Effector memory CD8-positive, alpha-beta T cell (primary cell): ENCODE results near the gene PACSIN2.
"Not testable (repeated sequence)": the region's sequence is repeated elsewhere in the genome, so short reads cannot be mapped to it uniquely, and the experiment has no call there.

ENCODE experiments used
- ATAC-seq: fragments of 150-1000 bp; cut with Tn5 transposase; replicated peaks from 2 replicates; pipeline ENCODE4 v1.10.0; 2021; ENCODE audit warnings: mild to moderate bottlenecking, moderate library complexity
- DNase-seq, 3 experiments: peaks; one replicate each; pipeline ENCODE4 v3.0.0; 2021
- H3K27ac Mint-ChIP-seq, 2 donors: one replicate each; pipeline ENCODE4 v1.8.0; 2022; ENCODE audit warnings: mild to moderate bottlenecking in 2 of 2, mixed read lengths in 2 of 2, moderate library complexity in 2 of 2
- H3K27me3 Mint-ChIP-seq, 2 donors: one replicate each; pipeline ENCODE4 v1.8.0; 2022; ENCODE audit warnings: mixed read lengths in 2 of 2
- H3K36me3 Mint-ChIP-seq: one replicate; pipeline ENCODE4 v1.8.0; 2022; ENCODE audit warnings: mild to moderate bottlenecking, moderate library complexity, mixed read lengths; ENCODE audit not compliant: insufficient read depth
- H3K4me1 Mint-ChIP-seq, 2 donors: one replicate each; pipeline ENCODE4 v1.8.0; 2022; ENCODE audit warnings: low read depth in 2 of 2, mixed read lengths in 2 of 2
- H3K4me3 Mint-ChIP-seq, 2 donors: one replicate each; pipeline ENCODE4 v1.8.0; 2022; ENCODE audit warnings: mild to moderate bottlenecking in 2 of 2, mixed read lengths in 2 of 2, moderate library complexity in 2 of 2
- H3K9me3 Mint-ChIP-seq, 2 donors: one replicate each; pipeline ENCODE4 v1.8.0; 2022; ENCODE audit warnings: mixed read lengths in 2 of 2

The PACSIN2 gene

DNA sequence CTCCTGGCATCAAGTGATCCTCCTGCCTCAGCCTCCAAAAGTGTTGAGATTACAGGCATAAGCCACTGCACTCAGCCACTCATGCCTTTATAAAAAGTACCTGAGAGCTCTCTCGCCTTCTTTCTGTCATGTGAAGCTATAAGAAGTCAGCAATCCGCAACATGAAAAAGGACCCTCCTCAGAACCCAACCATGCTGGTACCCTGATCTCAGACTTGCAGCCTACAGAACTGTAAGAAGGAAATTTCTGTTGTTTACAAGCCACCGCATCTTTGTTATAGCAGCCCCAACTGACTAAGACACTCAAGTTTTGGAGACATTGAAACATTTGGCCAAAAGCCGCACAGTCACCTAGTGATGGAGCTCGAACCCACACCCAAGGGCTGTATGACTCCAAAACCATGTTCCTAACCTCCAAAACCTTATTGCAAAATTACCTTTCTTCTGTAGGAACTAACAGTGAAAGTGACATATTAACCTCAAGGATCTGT, 8.9 kb downstream of the PACSIN2 start:
- peaks cover 9% of the 10 kb centered on the region for H3K36me3 Mint-ChIP-seq
- ATAC-seq, result no peak
- no peak for DNase-seq
- H3K4me1 Mint-ChIP-seq, result peaks cover 51 to 58% of the 10 kb centered on the region in 2 donors
- H3K4me3 Mint-ChIP-seq, result no peak overlapping the region
- H3K9me3 Mint-ChIP-seq, result no peaks in the 10 kb centered on the region
- no peaks in the 10 kb centered on the region for H3K27me3 Mint-ChIP-seq
- H3K27ac Mint-ChIP-seq, result no peak overlapping the region

- H3K27me3 Mint-ChIP-seq, result no peaks in the 10 kb centered on the region
- H3K4me3 Mint-ChIP-seq, result no peak overlapping the region
Observed at GRCh38 chr22:43005106-43005505, 9.8 kb downstream of the PACSIN2 start.

GRCh38 chr22:43004362-43005035, 10.4 kb downstream of the PACSIN2 start:
- peak; percentile 58 for ATAC-seq
- no peak for DNase-seq
- Mint-ChIP-seq H3K4me3 (peak overlapping the region in 1 of 2 donors; percentile 23), H3K27ac (peak overlapping the region in 1 of 2 donors; percentile 2), H3K9me3 (no peaks in the 10 kb centered on the region), H3K36me3 (peaks cover 9% of the 10 kb centered on the region), H3K27me3 (no peaks in the 10 kb centered on the region), H3K4me1 (peaks cover 54 to 64% of the 10 kb centered on the region in 2 donors)

More at GRCh38 chr22:43005106-43005505, 9.8 kb downstream of the PACSIN2 start:
- DNase-seq, result no peak
- peaks cover 9% of the 10 kb centered on the region for H3K36me3 Mint-ChIP-seq
- peaks cover 54 to 64% of the 10 kb centered on the region in 2 donors for H3K4me1 Mint-ChIP-seq
- ATAC-seq, result no peak
- peak overlapping the region in 1 of 2 donors; percentile 21 for H3K27ac Mint-ChIP-seq
- no peaks in the 10 kb centered on the region for H3K9me3 Mint-ChIP-seq

DNA sequence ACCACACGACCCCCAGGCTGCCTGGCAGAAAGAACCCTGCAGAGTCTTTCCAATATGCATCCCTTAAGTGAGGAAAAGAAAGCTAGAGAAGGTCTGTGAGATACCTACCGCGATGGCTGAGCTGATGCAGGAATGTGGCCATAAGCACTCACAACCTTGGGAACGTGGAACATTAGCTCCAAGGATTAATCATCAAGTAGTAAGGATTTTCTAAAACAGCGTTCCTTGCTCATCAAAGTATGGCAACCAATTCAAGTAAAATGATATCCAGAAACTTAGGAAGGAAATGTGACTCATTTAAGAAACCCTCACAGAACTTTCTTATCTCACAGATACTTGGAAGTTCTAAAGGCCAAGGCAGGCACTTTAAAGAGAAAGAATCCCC, 12.8 kb downstream of the PACSIN2 start:
- Mint-ChIP-seq H3K27ac (peak overlapping the region; percentile 84 to 90), H3K9me3 (no peaks in the 10 kb centered on the region), H3K27me3 (no peaks in the 10 kb centered on the region), H3K36me3 (peaks cover 14% of the 10 kb centered on the region), H3K4me3 (peak overlapping the region in 1 of 2 donors; percentile 29), H3K4me1 (peaks cover 57 to 75% of the 10 kb centered on the region in 2 donors)
- ATAC-seq (no peak), DNase-seq (no peak)

DNA sequence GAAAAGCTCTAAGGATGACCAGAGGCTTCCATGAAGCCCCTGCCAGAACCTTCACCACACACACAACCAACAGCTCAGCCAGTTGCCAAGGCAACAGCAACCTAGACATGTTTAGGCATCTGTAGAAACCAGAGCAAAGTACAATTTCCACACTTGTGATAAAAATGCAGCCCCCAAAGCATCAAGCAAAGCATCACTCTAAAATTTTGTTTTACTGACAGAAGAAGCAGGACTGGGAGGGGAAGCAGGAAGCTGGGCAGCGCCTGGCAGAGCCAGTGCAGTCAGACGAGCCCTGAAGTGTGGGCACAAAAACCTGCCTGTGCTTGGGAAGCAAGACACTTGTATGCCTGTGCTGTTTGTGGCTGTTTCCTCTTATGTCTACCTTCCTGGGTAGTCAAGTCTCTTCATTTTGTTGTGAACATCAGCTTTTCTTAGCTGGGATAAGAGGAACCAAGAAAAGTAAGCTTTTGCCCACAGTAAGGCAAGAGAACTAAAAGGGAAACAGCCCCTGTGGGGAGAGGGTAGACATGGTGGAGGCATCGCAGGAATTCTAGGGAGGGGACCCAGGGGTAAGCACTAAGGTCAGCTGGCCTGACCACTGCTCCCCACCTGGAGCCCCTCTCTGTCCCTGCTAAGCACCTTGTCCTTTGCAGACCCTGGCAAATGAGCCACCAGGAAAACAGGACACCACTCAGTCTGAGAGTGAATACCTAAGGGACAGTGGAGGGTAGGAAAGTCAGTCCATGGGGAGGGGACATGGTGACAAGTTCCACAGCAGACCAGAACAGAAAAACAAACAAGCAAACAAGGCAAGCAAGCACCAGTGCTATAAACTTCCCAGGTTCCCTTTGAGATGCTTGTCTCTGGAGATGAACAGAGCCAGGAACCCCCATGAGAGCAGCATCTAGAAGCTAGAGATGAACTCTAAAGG, 13.4 kb downstream of the PACSIN2 start:
- H3K9me3 Mint-ChIP-seq, result no peaks in the 10 kb centered on the region
- peak overlapping the region in 1 of 2 donors; percentile 29 for H3K4me3 Mint-ChIP-seq
- ATAC-seq (peak; percentile 24), DNase-seq (no peak)
- peaks cover 14% of the 10 kb centered on the region for H3K36me3 Mint-ChIP-seq
- peak overlapping the region; percentile 84 to 90 for H3K27ac Mint-ChIP-seq
- H3K27me3 Mint-ChIP-seq, result no peaks in the 10 kb centered on the region
- peaks cover 53 to 74% of the 10 kb centered on the region in 2 donors for H3K4me1 Mint-ChIP-seq

- Mint-ChIP-seq H3K9me3 (no peaks in the 10 kb centered on the region), H3K4me3 (no peak overlapping the region), H3K4me1 (peaks cover 50 to 70% of the 10 kb centered on the region in 2 donors), H3K36me3 (peaks cover 14% of the 10 kb centered on the region), H3K27me3 (no peaks in the 10 kb centered on the region), H3K27ac (peak overlapping the region; percentile 84 to 90)
- ATAC-seq (no peak), DNase-seq (no peak)
Observed at GRCh38 chr22:43000441-43001175, 14.3 kb downstream of the PACSIN2 start.

- Mint-ChIP-seq H3K4me1 (peaks cover 47 to 48% of the 10 kb centered on the region in 2 donors), H3K4me3 (no peak overlapping the region)
- no peak for ATAC-seq
Observed at GRCh38 chr22:42997582-42998090, 17.3 kb downstream of the PACSIN2 start.

DNA sequence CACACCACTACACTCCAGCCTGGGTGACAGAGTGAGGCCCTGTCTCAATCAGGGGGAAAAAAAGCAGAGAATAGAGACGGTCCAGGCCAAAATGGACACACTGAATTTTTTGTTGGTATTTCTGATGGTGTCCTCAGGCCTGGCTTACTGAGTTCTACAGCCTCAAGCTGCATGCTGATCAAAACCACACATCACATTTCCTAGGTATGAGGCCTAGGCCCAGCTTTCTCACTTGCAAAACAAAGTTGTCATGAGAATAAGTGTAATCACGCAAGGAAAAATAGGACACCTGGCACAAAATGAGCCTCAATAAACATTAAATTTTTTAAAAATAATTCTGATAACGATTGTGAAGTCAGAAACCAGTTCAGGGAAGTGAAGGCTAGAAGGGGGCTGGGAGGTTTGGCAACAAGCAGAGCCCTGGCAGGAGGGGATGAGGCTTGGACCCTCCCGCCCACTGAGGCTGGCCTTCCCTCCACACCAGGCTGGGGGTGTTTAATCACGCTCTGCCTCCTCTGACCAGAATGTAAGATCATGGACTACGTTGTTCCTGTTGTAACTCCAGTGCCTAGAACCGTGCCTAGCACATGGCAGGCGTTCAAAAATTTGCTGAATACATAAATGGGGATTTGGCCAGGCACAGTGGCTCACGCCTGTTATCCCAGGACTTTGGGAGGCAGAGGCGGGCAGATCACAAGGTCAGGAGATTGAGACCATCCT, 18.1 kb downstream of the PACSIN2 start:
- Mint-ChIP-seq H3K4me3 (no peak overlapping the region), H3K9me3 (no peaks in the 10 kb centered on the region), H3K36me3 (peaks cover 16% of the 10 kb centered on the region), H3K27me3 (no peaks in the 10 kb centered on the region), H3K27ac (no peak overlapping the region), H3K4me1 (peaks cover 40 to 41% of the 10 kb centered on the region in 2 donors)
- DNase-seq (no peak), ATAC-seq (no peak)

More at GRCh38 chr22:42997582-42998090, 17.3 kb downstream of the PACSIN2 start:
- DNase-seq, result no peak
- H3K27me3 Mint-ChIP-seq, result no peaks in the 10 kb centered on the region
- H3K36me3 Mint-ChIP-seq, result peaks cover 17% of the 10 kb centered on the region
- H3K27ac Mint-ChIP-seq, result peak overlapping the region; percentile 49 to 87
- no peaks in the 10 kb centered on the region for H3K9me3 Mint-ChIP-seq

GRCh38 chr22:42995654-42996053, 19.3 kb downstream of the PACSIN2 start:
- Mint-ChIP-seq H3K4me1 (peaks cover 29 to 35% of the 10 kb centered on the region in 2 donors), H3K36me3 (peaks cover 14% of the 10 kb centered on the region)
- H3K9me3 Mint-ChIP-seq, DNase-seq, H3K27ac Mint-ChIP-seq, H3K4me3 Mint-ChIP-seq, H3K27me3 Mint-ChIP-seq, ATAC-seq: not testable (repeated sequence)

DNA sequence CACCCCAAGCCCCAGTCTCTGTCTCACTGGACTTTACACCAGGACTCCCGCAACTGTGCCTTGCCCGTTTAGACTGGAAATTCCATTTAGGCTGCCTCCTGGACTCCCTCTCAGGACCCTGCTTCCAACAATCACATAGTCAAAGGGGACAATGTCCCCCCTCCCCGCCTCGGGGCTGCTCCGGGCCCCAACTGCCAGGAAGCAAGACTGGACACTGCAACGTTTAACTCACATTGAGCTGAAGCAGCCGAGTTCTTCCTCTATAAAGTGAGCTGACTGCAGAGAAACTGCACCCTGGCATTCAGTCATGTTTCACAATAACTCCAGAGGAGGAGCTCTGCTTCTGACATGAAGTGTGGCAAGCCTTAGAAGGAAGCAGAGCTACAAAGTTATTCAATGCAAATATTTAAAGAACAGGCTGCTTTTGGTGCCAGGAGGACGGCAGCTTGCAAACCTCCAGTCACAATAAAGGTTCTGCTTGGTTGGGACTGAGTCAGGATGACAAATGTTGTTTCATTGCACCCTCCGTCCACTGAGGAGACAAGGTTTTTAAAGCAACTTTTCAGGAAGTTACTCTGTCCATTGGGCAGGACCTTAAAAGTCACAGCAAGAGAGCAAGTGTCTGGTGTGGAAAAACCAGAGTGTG, 19.9 kb downstream of the PACSIN2 start:
- H3K4me1 Mint-ChIP-seq, result peaks cover 30 to 35% of the 10 kb centered on the region in 2 donors
- H3K36me3 Mint-ChIP-seq, result peaks cover 14% of the 10 kb centered on the region
- no peak overlapping the region for H3K27ac Mint-ChIP-seq
- ATAC-seq, result peak; percentile 22
- DNase-seq, result no peak
- H3K27me3 Mint-ChIP-seq, result no peaks in the 10 kb centered on the region
- H3K9me3 Mint-ChIP-seq, result no peaks in the 10 kb centered on the region
- H3K4me3 Mint-ChIP-seq, result peak overlapping the region in 1 of 2 donors; percentile 44

GRCh38 chr22:42994276-42994916, 20.6 kb downstream of the PACSIN2 start:
- H3K9me3 Mint-ChIP-seq, result no peaks in the 10 kb centered on the region
- peaks cover 30 to 35% of the 10 kb centered on the region in 2 donors for H3K4me1 Mint-ChIP-seq
- ATAC-seq (no peak), DNase-seq (no peak)
- no peaks in the 10 kb centered on the region for H3K27me3 Mint-ChIP-seq
- peaks cover 15% of the 10 kb centered on the region for H3K36me3 Mint-ChIP-seq
- no peak overlapping the region for H3K27ac Mint-ChIP-seq
- H3K4me3 Mint-ChIP-seq, result no peak overlapping the region
